CD4-positive, alpha-beta T cell treated with Interleukin-21 for 1 hour (primary cell): ENCODE results near the gene OR2T8.

Experiments used
- DNase-seq: peaks from one replicate; pipeline ENCODE4 v3.0.0-alpha.2; 2020

Gene OR2T8

GRCh38 chr1:247962911-247963588 is 43.0 kb downstream of the OR2T8 start:
- no peak for DNase-seq

- no peak for DNase-seq
These were observed 44.9 kb downstream of the OR2T8 start, which contains the start of gene OR2AK2 for GRCh38 chr1:247964933-247965332. OR2AK2 (plus strand) TSS chr1:247965233; CDS start chr1:247965377, 144 bp downstream.

- no peak for DNase-seq
These were observed 46.6 kb downstream of the OR2T8 start for GRCh38 chr1:247966532-247967204.
